Measurements from ENCODE around the gene PLXNA3.
A peak's percentile ranks its signal among the peaks of the same experiment; 100 is the strongest.

The PLXNA3 gene

GRCh38 chrX:154507673-154508383, 49.7 kb downstream of the PLXNA3 start:
- DNase-seq (no peak), ATAC-seq (no peak)
- Mint-ChIP-seq H3K27me3 (no peaks in the 10 kb centered on the region), H3K27ac (no peak overlapping the region), H3K9me3 (no peaks in the 10 kb centered on the region), H3K36me3 (ENCODE audit: low read depth) (peaks cover 14% of the 10 kb centered on the region), H3K4me1 (peaks cover 12% of the 10 kb centered on the region), H3K4me3 (no peak overlapping the region)

GRCh38 chrX:154508384-154508745, 50.3 kb downstream of the PLXNA3 start:
- no peak overlapping the region for H3K4me3 Mint-ChIP-seq
- no peak overlapping the region for H3K27ac Mint-ChIP-seq
- ATAC-seq, result no peak
- H3K27me3 Mint-ChIP-seq, result no peaks in the 10 kb centered on the region
- no peak for DNase-seq
- peaks cover 12% of the 10 kb centered on the region for H3K4me1 Mint-ChIP-seq
- peaks cover 14% of the 10 kb centered on the region for H3K36me3 Mint-ChIP-seq (ENCODE audit: low read depth)
- H3K9me3 Mint-ChIP-seq, result no peaks in the 10 kb centered on the region

- Mint-ChIP-seq H3K4me3 (no peak overlapping the region), H3K27me3 (no peaks in the 10 kb centered on the region), H3K9me3 (no peaks in the 10 kb centered on the region), H3K4me1 (peaks cover 21% of the 10 kb centered on the region), H3K36me3 (ENCODE audit: low read depth) (peaks cover 19% of the 10 kb centered on the region), H3K27ac (no peak overlapping the region)
- DNase-seq (no peak), ATAC-seq (no peak)
Measured at GRCh38 chrX:154509455-154509854, 51.4 kb downstream of the PLXNA3 start.

- Mint-ChIP-seq H3K4me1 (peaks cover 29% of the 10 kb centered on the region), H3K27ac (peak overlapping the region; percentile 78), H3K9me3 (no peaks in the 10 kb centered on the region), H3K36me3 (ENCODE audit: low read depth) (peaks cover 22% of the 10 kb centered on the region), H3K4me3 (peak overlapping the region; percentile 21), H3K27me3 (no peaks in the 10 kb centered on the region)
- ATAC-seq (no peak), DNase-seq (no peak)
Measured at GRCh38 chrX:154511761-154512160, 53.7 kb downstream of the PLXNA3 start.

GRCh38 chrX:154512879-154513553, 54.9 kb downstream of the PLXNA3 start:
- H3K4me3 Mint-ChIP-seq, result no peak overlapping the region
- no peak for ATAC-seq
- H3K4me1 Mint-ChIP-seq, result peaks cover 29% of the 10 kb centered on the region
- H3K27me3 Mint-ChIP-seq, result no peaks in the 10 kb centered on the region
- H3K27ac Mint-ChIP-seq, result no peak overlapping the region
- no peaks in the 10 kb centered on the region for H3K9me3 Mint-ChIP-seq
- no peak for DNase-seq
- peaks cover 22% of the 10 kb centered on the region for H3K36me3 Mint-ChIP-seq (ENCODE audit: low read depth)

- H3K9me3 Mint-ChIP-seq, result no peaks in the 10 kb centered on the region
- H3K4me1 Mint-ChIP-seq, result peaks cover 29% of the 10 kb centered on the region
- peak overlapping the region; percentile 84 for H3K27ac Mint-ChIP-seq
- ATAC-seq, result no peak
- peaks cover 22% of the 10 kb centered on the region for H3K36me3 Mint-ChIP-seq (ENCODE audit: low read depth)
- DNase-seq, result no peak
- peak overlapping the region; percentile 50 for H3K4me3 Mint-ChIP-seq
- no peaks in the 10 kb centered on the region for H3K27me3 Mint-ChIP-seq
Measured at GRCh38 chrX:154513716-154514115, 55.6 kb downstream of the PLXNA3 start.

GRCh38 chrX:154515090-154515965, 57.2 kb downstream of the PLXNA3 start:
- Mint-ChIP-seq H3K9me3 (no peaks in the 10 kb centered on the region), H3K4me1 (peaks cover 29% of the 10 kb centered on the region), H3K27me3 (no peaks in the 10 kb centered on the region), H3K4me3 (peak overlapping the region; percentile 86), H3K27ac (peak overlapping the region; percentile 85), H3K36me3 (ENCODE audit: low read depth) (peaks cover 13% of the 10 kb centered on the region)
- ATAC-seq, result no peak
- DNase-seq, result peak; percentile 15

GRCh38 chrX:154515966-154516655, 58.0 kb downstream of the PLXNA3 start, which contains the start of gene FAM3A:
Gene FAM3A (minus strand): TSS chrX:154516232. CDS start chrX:154515772, 460 bp downstream.
- Mint-ChIP-seq H3K27ac (peak within 1 kb of the TSS; percentile 85), H3K4me1 (peaks cover 25% of the 10 kb centered on the region), H3K36me3 (ENCODE audit: low read depth) (peaks cover 10% of the 10 kb centered on the region), H3K9me3 (no peaks in the 10 kb centered on the region), H3K4me3 (peak within 1 kb of the TSS; percentile 86), H3K27me3 (no peaks in the 10 kb centered on the region)
- ATAC-seq (peak; percentile 91), DNase-seq (peak; percentile 93)

GRCh38 chrX:154516656-154517100, 58.6 kb downstream of the PLXNA3 start:
- no peak for ATAC-seq
- peak overlapping the region; percentile 85 for H3K27ac Mint-ChIP-seq
- DNase-seq, result no peak

GRCh38 chrX:154517101-154517781, 59.2 kb downstream of the PLXNA3 start:
- Mint-ChIP-seq H3K27ac (no peak overlapping the region), H3K36me3 (ENCODE audit: low read depth) (peaks cover 10% of the 10 kb centered on the region), H3K9me3 (no peaks in the 10 kb centered on the region), H3K27me3 (no peaks in the 10 kb centered on the region), H3K4me3 (no peak overlapping the region), H3K4me1 (peaks cover 17% of the 10 kb centered on the region)
- DNase-seq, result no peak
- no peak for ATAC-seq

More at GRCh38 chrX:154516656-154517100, 58.6 kb downstream of the PLXNA3 start:
- H3K4me3 Mint-ChIP-seq, result peak overlapping the region; percentile 83
- H3K36me3 Mint-ChIP-seq (ENCODE audit: low read depth), result peaks cover 10% of the 10 kb centered on the region
- H3K9me3 Mint-ChIP-seq, result no peaks in the 10 kb centered on the region
- no peaks in the 10 kb centered on the region for H3K27me3 Mint-ChIP-seq
- peaks cover 20% of the 10 kb centered on the region for H3K4me1 Mint-ChIP-seq

- Mint-ChIP-seq H3K4me3 (no peak overlapping the region), H3K36me3 (ENCODE audit: low read depth) (peaks cover 5% of the 10 kb centered on the region)
Measured at GRCh38 chrX:154519389-154519788, 61.3 kb downstream of the PLXNA3 start.

GRCh38 chrX:154525606-154526490, 67.8 kb downstream of the PLXNA3 start:
- Mint-ChIP-seq H3K27ac (no peak overlapping the region), H3K4me3 (no peak overlapping the region), H3K9me3 (no peaks in the 10 kb centered on the region), H3K4me1 (peaks cover 18% of the 10 kb centered on the region), H3K27me3 (no peaks in the 10 kb centered on the region), H3K36me3 (ENCODE audit: low read depth) (no peaks in the 10 kb centered on the region)
- ATAC-seq (no peak), DNase-seq (no peak)

More at GRCh38 chrX:154519389-154519788, 61.3 kb downstream of the PLXNA3 start:
- DNase-seq (no peak), ATAC-seq (no peak)
- Mint-ChIP-seq H3K27ac (no peak overlapping the region), H3K9me3 (no peaks in the 10 kb centered on the region), H3K4me1 (peaks cover 8% of the 10 kb centered on the region), H3K27me3 (no peaks in the 10 kb centered on the region)
